Lung (tissue), 12 donors: ENCODE measurements around the gene QRFP. TPM values are rescaled to one million over a fixed set of nuclear protein-coding genes. Genes with fewer than 3 reads are reported as not detected.

Experiments used
- ATAC-seq: fragments of 200-7000 bp; cut with Tn5 transposase; one replicate; pipeline ENCODE4 v1.9.1; 2020; ENCODE audit warnings: moderate number of reproducible peaks; ENCODE audit not compliant: insufficient read depth, low FRiP score
- DNase-seq, 3 donors: peaks; one replicate each; pipeline ENCODE4 v3.0.0-alpha.2; 2013 to 2017
- H3K27ac ChIP-seq, 2 donors: one replicate each; pipeline ENCODE4 v1.5.1; 2013; ENCODE audit warnings: mild to moderate bottlenecking in 2 of 2, moderate library complexity in 2 of 2, control low read depth in 1 of 2, inconsistent platforms in 1 of 2, low read depth in 1 of 2, low read length in 1 of 2
- H3K27me3 ChIP-seq, 3 donors: one replicate each; pipeline ENCODE4 v1.5.1; 2013; ENCODE audit warnings: low read length in 2 of 3; ENCODE audit not compliant: control insufficient read depth in 3 of 3, insufficient read depth in 3 of 3
- H3K36me3 ChIP-seq, 4 donors: one replicate each; pipeline ENCODE4 v1.5.1; 2013; ENCODE audit warnings: low read length in 4 of 4, mild to moderate bottlenecking in 1 of 4, moderate library complexity in 1 of 4; ENCODE audit not compliant: control insufficient read depth in 4 of 4, insufficient read depth in 4 of 4
- H3K4me1 ChIP-seq, 5 donors: one replicate each; pipeline ENCODE4 v1.5.1; 2013; ENCODE audit warnings: low read length in 5 of 5, mild to moderate bottlenecking in 2 of 5, moderate library complexity in 1 of 5; ENCODE audit not compliant: control insufficient read depth in 5 of 5, insufficient read depth in 5 of 5
- H3K4me3 ChIP-seq: one replicate; pipeline ENCODE4 v1.5.1; 2013; ENCODE audit warnings: mild to moderate bottlenecking, control low read depth, moderate library complexity
- H3K9ac ChIP-seq, 2 donors: one replicate each; pipeline ENCODE4 v1.5.1; 2013; ENCODE audit warnings: low read length in 2 of 2, control low read depth in 1 of 2; ENCODE audit not compliant: insufficient read depth in 1 of 2
- H3K9me3 ChIP-seq, 4 donors: one replicate each; pipeline ENCODE4 v1.5.1; 2013; ENCODE audit warnings: low read length in 3 of 4, mild to moderate bottlenecking in 1 of 4, moderate library complexity in 1 of 4; ENCODE audit not compliant: control insufficient read depth in 4 of 4, insufficient read depth in 3 of 4
- WGBS, 2 donors: extraction: QIAGEN DNeasy Blood & Tissue Kit; methylation state at CpG; one replicate each; pipeline ENCODE4 v1.1.7; 2013; 5-methylcytosine and 5-hydroxymethylcytosine counted together
- polyA plus RNA-seq, 2 donors: library from polyadenylated mRNA; stranded (reverse); fragments of 200-250 nt; gene quantifications; one replicate each; pipeline ENCODE4 v1.2.1, GENCODE V29; 2013
- total RNA-seq, 2 donors: library from RNA; depleted of rRNA in 1 of 2; stranded (reverse); fragments of >200 nt in 1 of 2; gene quantifications; one replicate each; pipeline ENCODE4 v1.2.1, GENCODE V29; 2014 to 2021
- TF ChIP-seq, protein P1 (sequence below): IDR thresholded peaks from 2 replicates; pipeline ENCODE4 v1.5.1; 2012; ENCODE audit warnings: mild to moderate bottlenecking; ENCODE audit errors: control extremely low read depth, extremely low read depth
- donor health status: control.
- donor health status: control.
- donor health status: Bipolar disorder and iron deficiency.
- donor health status: healthy.
- donor health status: DM: yes; HTN: yes; CAD: no.

QRFP gene
- total and polyA plus RNA-seq, 4 donors: 0.13 to 0.16 TPM; not detected in 2

GRCh38 chr9:130892477-130893304, 3.9 kb downstream of the QRFP start:
- TF ChIP-seq, protein P1, sequence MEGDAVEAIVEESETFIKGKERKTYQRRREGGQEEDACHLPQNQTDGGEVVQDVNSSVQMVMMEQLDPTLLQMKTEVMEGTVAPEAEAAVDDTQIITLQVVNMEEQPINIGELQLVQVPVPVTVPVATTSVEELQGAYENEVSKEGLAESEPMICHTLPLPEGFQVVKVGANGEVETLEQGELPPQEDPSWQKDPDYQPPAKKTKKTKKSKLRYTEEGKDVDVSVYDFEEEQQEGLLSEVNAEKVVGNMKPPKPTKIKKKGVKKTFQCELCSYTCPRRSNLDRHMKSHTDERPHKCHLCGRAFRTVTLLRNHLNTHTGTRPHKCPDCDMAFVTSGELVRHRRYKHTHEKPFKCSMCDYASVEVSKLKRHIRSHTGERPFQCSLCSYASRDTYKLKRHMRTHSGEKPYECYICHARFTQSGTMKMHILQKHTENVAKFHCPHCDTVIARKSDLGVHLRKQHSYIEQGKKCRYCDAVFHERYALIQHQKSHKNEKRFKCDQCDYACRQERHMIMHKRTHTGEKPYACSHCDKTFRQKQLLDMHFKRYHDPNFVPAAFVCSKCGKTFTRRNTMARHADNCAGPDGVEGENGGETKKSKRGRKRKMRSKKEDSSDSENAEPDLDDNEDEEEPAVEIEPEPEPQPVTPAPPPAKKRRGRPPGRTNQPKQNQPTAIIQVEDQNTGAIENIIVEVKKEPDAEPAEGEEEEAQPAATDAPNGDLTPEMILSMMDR: no peak
- Histone ChIP-seq H3K9me3 (no peaks in the 10 kb centered on the region), H3K27me3 (no peaks in the 10 kb centered on the region), H3K9ac (no peak overlapping the region), H3K4me3 (no peak overlapping the region), H3K27ac (no peak overlapping the region), H3K4me1 (peaks cover 0 to 11% (median 0%) of the 10 kb centered on the region in 5 donors), H3K36me3 (peaks cover 5 to 24% (median 8%) of the 10 kb centered on the region in 4 donors)
- no peak for ATAC-seq
- peak in 1 of 3 donors; percentile 12 for DNase-seq
- WGBS, 2 donors: 86 to 87% methylated on average over 24 of the region's 24 CpGs

GRCh38 chr9:130891688-130892476, 4.7 kb downstream of the QRFP start:
- 91 to 93% methylated on average over 18 of the region's 18 CpGs for WGBS, 2 donors
- Histone ChIP-seq H3K9ac (no peak overlapping the region), H3K36me3 (peaks cover 5 to 30% (median 10%) of the 10 kb centered on the region in 4 donors), H3K9me3 (no peaks in the 10 kb centered on the region), H3K4me3 (no peak overlapping the region), H3K27me3 (no peaks in the 10 kb centered on the region), H3K4me1 (peaks cover 0 to 19% (median 0%) of the 10 kb centered on the region in 5 donors), H3K27ac (no peak overlapping the region)
- DNase-seq (no peak), ATAC-seq (no peak)
- TF ChIP-seq, protein P1: no peak

GRCh38 chr9:130890870-130891687, 5.5 kb downstream of the QRFP start:
- DNase-seq (no peak), ATAC-seq (no peak)
- no peak overlapping the region for H3K27ac ChIP-seq
- peaks cover 5 to 37% (median 15%) of the 10 kb centered on the region in 4 donors for H3K36me3 ChIP-seq
- no peak overlapping the region for H3K9ac ChIP-seq
- TF ChIP-seq, protein P1: no peak
- no peaks in the 10 kb centered on the region for H3K27me3 ChIP-seq
- H3K4me3 ChIP-seq: no peak overlapping the region
- whole genome bisulfite sequencing, 2 donors: 90 to 95% methylated on average over 20 of the region's 20 CpGs
- no peaks in the 10 kb centered on the region for H3K9me3 ChIP-seq
- peaks cover 0 to 20% (median 0%) of the 10 kb centered on the region in 5 donors for H3K4me1 ChIP-seq
